OCI-LY7 (cell line): ENCODE measurements around the gene TRIM69.

Experiments
- EZH2phosphoT487 ChIP-seq: fragments of 200-600 bp; sonication (generic); IDR thresholded peaks from 2 replicates; pipeline ENCODE4 v1.6.1; 2018; ENCODE audit warnings: low read depth, borderline replicate concordance, mild to moderate bottlenecking, mixed run types, antibody characterized with exemption, low read length, moderate library complexity, mixed read lengths
- TF ChIP-seq, protein P1 (sequence below): fragments of 200-600 bp; sonication (generic); conservative IDR thresholded peaks from 2 replicates; pipeline ENCODE4 v1.5.1; 2014; ENCODE audit warnings: mild to moderate bottlenecking, antibody characterized with exemption, low read length, moderate library complexity, mixed read lengths

DNA sequence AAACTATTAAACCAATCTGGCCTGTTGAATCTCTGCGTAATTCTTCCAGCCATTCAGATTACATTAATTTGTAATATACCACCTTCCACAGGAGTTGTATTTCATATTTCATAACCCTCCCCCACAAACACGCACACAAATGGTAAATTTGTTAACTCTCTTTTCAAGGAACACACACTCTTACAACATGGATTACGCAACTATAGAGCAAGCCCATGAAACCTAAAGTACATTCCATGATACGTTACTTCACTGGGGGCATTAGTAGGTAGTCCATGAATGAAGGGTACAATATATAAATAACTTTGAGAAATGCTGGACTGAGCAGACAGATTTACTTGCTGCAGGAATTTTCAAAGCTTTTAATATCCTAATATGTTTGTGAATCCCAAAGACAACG is 65.0 kb downstream of the TRIM69 start:
- TF ChIP-seq, protein P1, sequence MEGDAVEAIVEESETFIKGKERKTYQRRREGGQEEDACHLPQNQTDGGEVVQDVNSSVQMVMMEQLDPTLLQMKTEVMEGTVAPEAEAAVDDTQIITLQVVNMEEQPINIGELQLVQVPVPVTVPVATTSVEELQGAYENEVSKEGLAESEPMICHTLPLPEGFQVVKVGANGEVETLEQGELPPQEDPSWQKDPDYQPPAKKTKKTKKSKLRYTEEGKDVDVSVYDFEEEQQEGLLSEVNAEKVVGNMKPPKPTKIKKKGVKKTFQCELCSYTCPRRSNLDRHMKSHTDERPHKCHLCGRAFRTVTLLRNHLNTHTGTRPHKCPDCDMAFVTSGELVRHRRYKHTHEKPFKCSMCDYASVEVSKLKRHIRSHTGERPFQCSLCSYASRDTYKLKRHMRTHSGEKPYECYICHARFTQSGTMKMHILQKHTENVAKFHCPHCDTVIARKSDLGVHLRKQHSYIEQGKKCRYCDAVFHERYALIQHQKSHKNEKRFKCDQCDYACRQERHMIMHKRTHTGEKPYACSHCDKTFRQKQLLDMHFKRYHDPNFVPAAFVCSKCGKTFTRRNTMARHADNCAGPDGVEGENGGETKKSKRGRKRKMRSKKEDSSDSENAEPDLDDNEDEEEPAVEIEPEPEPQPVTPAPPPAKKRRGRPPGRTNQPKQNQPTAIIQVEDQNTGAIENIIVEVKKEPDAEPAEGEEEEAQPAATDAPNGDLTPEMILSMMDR, result no peak
- TF ChIP-seq EZH2phosphoT487, result no peak
